Adrenal gland (tissue), 5 donors: ENCODE data around the gene DDX6.

ENCODE experiments used
- POLR2A ChIP-seq, 2 donors: fragments of 450-650 bp; IDR thresholded peaks; one replicate each; pipeline ENCODE4 v1.6.1; 2017; ENCODE audit warnings: antibody characterized with exemption in 2 of 2, mild to moderate bottlenecking in 2 of 2, moderate library complexity in 1 of 2
- TF ChIP-seq, protein P1 (sequence below), 6 experiments: fragments of 450-650 bp in 4 of 6; fragments of 200-600 bp in 2 of 6; sonication (generic) in 1 of 6; IDR thresholded peaks; 1 replicate in 5 of 6; 2 replicates in 1 of 6; pipeline versions ENCODE4 v1.5.1 to v1.8.0; 2016 to 2021; ENCODE audit warnings: antibody characterized with exemption in 6 of 6, mild to moderate bottlenecking in 2 of 6, moderate library complexity in 1 of 6
- donor health status: DM: no; HTN: no; CAD: no.

DNA sequence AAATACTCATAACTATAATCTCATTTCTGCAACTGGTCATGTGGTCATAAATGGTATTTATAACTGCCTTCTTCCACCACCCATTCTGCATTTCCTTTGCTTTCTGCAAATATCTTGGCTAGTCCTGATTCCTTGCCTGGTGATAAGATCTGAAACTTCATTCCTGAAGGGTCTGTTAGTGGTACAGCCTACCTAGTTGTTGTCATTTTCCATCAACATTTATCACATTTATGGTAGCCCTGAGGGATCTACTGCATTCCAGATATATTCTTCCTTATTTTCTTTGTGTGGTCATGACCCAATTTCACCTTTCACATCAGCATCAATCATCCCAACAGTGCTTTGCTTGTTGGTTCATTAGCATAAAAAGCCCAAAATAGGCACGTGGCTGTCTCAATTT lies 50.1 kb downstream of the DDX6 start:
- TF ChIP-seq, protein P1, sequence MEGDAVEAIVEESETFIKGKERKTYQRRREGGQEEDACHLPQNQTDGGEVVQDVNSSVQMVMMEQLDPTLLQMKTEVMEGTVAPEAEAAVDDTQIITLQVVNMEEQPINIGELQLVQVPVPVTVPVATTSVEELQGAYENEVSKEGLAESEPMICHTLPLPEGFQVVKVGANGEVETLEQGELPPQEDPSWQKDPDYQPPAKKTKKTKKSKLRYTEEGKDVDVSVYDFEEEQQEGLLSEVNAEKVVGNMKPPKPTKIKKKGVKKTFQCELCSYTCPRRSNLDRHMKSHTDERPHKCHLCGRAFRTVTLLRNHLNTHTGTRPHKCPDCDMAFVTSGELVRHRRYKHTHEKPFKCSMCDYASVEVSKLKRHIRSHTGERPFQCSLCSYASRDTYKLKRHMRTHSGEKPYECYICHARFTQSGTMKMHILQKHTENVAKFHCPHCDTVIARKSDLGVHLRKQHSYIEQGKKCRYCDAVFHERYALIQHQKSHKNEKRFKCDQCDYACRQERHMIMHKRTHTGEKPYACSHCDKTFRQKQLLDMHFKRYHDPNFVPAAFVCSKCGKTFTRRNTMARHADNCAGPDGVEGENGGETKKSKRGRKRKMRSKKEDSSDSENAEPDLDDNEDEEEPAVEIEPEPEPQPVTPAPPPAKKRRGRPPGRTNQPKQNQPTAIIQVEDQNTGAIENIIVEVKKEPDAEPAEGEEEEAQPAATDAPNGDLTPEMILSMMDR (IDR thresholded peaks at IDR 0.05), result no peak
- TF ChIP-seq POLR2A (IDR thresholded peaks at IDR 0.05), result no peak
